Vagina (tissue), 2 donors: Measurements from ENCODE around the gene ANKRD11.

Source experiments
- CTCF ChIP-seq, 3 experiments: fragments of 450-650 bp in 2 of 3; fragments of 200-600 bp in 1 of 3; sonication (generic) in 1 of 3; IDR thresholded peaks; one replicate each; pipeline ENCODE4 v1.5.1; 2017 to 2019; ENCODE audit warnings: antibody characterized with exemption in 3 of 3, mild to moderate bottlenecking in 2 of 3, moderate library complexity in 2 of 3
- POLR2A ChIP-seq, 2 donors: fragments of 450-650 bp; IDR thresholded peaks; one replicate each; pipeline ENCODE4 v1.6.1; 2017; ENCODE audit warnings: antibody characterized with exemption in 2 of 2, mild to moderate bottlenecking in 2 of 2, moderate library complexity in 2 of 2

- TF ChIP-seq CTCF (IDR thresholded peaks at IDR 0.05) (no peak), POLR2A (IDR thresholded peaks at IDR 0.05) (no peak)
Observed at GRCh38 chr16:89332243-89332901, 158.0 kb downstream of the ANKRD11 start.
